ENCODE measurements around the gene PPM1F.
"Not testable (repeated sequence)": the region's sequence is repeated elsewhere in the genome, so short reads cannot be mapped to it uniquely, and the experiment has no call there.

Gene PPM1F

DNA sequence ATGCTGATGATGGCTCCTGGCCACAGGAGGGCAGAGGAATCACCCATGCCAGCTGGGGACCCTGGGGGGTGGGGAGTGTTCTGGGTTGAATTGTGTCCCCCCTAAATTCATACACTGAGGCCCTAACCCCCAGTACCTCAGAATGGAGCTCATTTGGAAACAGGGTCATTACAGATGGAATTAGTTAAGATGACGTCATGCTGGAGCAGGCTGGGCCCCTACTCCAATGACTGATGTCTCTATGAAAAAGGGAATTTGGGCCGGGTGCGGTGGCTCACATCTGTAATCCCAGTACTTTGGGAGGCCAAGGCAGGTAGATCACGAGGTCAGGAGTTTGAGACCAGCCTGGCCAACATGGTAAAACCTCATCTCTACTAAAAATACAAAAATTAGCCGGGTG lies 12.7 kb downstream of the PPM1F start:
- not testable (repeated sequence) for DNase-seq (ENCODE audit: low read depth)

DNA sequence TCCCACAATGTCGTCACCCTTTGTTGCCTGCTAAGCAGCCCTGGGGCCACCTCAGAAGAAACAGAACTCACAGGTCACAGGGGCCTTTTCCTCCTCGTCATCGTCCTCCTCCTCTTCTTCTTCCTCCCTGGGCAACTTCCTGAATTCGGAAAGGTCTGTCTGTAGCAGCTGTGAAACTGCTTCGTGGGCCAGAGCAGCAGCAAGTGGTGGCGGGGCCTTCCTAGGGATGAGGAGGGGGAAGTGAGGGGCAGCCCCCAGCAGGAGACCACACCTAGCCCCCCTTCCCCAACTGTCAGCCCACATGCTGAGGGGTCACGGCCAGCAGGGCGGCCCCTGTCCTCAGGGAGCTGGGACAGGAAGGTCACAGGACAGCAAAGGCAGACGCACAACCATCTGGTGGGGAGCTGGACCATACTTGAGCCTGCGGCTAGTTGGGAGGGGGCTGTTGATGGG lies 13.2 kb downstream of the PPM1F start:
- no peak for DNase-seq (ENCODE audit: low read depth)

DNA sequence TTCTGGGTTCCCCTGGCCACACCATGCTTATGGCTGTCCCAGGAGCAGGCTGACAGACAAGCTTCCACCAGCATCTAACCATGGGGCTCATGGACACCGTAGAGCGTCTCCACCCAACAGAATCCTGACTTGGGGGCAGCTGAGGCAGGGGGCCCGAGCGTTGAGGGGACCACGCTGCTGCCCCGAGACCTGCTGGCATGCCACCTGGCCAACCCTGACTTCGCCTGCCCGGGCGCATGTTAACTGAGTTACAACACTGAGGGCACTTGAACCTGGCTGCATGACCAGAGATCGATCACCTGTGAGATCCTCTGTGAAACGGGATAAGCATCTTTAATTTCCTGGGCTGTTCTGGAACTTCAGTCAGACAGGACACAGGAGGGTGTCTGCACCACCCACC lies 13.7 kb downstream of the PPM1F start:
- no peak for DNase-seq (ENCODE audit: low read depth)

DNA sequence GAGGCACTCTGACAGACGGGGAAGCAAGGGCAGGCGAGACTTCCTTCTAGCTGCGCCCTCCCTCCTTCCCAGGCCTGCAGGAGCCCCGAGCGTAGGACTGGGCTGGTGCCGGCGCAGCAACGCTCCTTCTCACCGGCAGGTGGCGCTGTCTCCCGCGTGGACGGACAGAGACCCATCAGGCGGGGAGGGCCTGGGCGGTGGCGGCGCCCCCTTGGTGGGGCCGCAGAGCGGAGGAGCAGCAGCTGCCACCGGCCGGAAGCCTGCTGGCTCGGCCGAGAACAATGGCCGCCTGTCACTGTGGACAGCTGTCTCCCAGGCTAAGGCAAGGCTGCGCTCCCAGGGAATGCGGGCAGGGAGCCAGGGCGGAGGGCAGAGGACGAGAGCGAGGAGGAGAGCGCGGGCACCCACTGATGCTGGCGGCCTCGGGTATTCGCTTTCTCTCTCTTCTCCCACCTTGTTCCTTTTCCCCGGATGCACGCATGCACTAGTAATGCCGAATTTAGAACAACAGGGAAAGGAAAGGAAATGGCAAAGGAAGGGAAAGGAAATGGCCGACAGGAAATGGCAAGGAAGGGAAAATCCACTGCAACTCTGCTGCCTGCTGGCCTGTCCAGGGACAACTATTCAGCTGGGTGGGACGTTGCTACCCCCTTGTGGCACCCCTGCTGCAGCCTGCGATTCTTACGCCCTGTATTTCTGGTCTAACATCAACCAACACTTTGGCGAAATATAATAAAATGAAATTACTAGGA lies 14.4 kb downstream of the PPM1F start:
- DNase-seq (ENCODE audit: low read depth): peak; percentile 84

DNA sequence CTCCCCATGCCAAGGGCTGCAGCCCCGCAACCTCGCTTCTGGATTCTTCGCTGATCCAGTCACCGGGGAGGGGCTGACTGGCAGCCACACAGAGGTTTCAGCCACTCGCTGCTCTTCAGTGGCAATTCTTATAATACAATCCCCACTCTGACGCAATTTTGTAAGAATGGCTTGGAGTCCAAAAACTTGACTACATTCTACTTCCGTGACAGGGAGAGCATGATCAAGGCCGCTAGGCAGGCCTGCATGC lies 14.9 kb downstream of the PPM1F start:
- DNase-seq (ENCODE audit: low read depth): peak; percentile 93

DNA sequence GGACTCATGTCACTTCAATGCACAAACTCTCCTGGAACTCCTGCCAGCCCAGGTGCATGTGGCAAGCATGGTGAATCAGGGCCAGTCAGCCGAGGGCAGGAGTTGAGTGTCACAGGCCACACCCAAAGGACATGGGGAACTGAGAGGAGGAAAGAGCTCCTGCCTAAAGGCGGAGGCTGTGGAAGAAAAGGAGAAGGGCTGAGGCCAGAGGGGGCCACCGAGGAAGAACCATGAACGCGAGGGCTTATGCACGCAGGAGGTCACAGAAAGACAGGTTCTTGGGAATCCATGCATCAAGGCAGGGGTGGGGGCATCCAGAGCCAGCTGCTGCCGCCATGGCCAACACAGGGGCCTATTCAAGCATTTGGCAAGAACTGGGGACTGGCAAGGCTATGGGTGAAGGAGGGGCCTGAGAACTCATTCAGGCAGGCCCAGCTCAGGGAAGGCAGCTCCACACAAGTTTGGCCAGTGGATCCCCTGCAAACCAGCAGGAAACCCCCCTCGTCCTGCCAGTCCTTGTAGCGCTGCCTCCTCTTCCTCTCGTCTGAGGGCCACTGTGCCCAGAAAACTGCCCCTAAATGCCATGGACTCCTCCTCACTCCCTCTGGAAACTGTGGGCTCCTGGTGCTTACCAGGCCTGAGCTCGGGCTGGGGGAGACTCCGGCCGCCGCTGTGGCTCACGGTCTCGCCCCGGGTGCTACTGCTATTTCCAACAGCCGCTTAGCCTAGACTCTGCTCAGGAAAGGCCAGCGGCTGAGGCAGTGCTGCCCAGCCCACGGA lies 15.4 kb downstream of the PPM1F start:
- no peak for DNase-seq (ENCODE audit: low read depth)

DNA sequence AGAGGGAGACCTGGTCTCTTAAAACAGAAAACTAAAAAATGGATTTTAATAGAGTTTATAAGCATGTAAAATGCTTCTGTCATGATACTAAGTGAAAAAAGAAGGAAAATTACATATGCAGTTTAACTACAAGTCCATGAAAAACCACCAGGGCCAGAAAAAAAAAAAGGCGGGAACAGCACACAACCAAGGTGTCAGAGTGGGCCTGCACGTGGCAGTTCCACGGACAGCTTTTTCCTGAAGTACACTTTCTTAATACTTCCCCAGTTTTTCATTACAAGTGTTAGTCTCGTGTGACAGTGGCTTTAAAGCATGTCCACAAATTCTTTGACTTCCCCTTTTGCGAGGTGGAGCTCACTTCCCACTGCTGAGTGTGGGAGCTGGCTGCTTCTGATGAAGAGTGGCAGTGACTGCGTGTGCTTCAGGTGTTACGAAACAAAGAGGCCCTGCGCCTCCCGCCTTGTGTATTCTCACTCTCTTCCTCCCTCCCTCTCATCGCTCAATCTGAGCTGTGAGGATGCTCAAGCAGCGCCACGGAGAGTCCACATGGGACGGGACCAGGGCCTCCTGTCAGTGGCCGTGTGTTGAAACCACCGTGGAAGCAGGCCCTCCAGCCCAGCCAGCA lies 16.4 kb downstream of the PPM1F start:
- DNase-seq (ENCODE audit: low read depth): no peak

DNA sequence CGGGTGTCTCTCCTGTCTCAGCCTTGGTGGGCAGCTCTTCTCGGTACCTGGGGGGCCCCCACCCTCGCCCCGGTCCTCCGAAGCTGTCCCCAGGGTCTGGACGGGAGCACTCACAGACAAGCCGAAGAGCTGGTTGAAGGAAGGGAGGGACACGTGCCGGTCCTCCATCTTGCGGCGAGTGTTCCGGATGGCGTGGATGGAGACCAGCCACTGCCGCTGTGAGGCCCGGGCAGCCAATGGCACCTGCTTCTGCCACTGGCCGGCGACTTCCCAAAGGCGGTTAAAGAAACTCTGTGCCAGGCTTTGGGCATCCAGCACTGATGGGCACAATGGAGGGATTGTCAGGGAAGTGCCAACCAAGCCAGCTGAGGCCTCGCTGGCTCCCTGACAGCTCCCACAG lies 18.7 kb downstream of the PPM1F start:
- no peak for DNase-seq (ENCODE audit: low read depth)

DNA sequence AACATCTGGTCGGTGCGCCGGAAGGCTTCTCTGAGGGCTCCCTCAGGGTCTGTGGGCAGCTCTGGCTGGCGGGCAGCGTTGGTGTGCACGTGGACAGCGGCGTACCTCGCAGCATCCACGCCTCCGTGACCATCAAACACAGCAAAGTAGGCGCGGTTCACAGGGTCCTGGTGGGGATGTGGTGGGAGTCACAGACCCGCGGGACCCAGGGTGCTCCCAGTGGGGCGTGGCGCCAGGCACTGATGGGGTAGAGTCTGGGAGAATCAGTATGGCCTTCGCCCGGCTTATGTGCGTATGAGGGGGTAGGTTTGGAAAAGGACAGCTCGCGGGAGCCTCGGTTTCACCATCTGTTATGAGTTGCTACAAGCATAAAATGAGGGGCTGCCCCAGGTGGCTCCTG lies 19.2 kb downstream of the PPM1F start:
- no peak for DNase-seq (ENCODE audit: low read depth)

DNA sequence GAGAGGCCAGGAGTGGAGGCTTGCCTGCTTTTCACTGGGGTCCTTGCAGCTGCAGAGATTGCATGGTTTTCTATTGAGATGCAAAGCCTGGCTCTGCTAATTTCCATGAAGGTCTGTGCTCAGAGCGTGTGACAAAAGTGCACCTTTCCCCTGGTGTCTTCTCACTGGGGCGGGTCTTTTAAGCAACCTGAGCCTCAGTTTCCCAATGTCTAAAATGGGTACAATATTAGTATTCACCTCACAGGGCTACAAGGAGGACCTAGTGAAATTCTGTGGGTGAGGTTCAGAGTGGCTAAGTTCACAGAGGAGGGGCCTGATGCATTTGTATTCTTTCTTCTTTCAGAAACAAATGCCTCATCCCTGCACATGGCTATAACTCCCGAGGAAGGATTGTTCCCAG lies 20.3 kb downstream of the PPM1F start:
- DNase-seq (ENCODE audit: low read depth): no peak

DNA sequence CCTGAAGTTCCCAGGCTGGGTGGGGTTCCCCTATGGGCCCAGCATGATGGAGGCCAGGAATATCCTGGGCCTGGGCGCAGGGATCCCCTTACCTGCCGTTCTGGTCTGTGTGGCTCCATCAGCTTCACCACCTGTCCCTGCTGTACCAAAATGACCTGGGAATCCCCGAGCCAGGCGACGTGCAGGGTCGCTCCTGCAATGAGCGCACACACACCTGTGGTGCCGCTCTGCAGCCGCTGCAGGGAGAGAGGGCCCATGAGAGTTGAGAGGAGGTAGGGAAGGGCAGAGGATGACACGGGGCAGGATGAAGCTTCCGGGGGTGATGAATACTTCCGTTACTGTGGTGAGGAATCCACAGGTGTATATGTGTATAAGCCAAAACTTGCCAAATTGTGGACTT lies 21.6 kb downstream of the PPM1F start:
- DNase-seq (ENCODE audit: low read depth): no peak

DNA sequence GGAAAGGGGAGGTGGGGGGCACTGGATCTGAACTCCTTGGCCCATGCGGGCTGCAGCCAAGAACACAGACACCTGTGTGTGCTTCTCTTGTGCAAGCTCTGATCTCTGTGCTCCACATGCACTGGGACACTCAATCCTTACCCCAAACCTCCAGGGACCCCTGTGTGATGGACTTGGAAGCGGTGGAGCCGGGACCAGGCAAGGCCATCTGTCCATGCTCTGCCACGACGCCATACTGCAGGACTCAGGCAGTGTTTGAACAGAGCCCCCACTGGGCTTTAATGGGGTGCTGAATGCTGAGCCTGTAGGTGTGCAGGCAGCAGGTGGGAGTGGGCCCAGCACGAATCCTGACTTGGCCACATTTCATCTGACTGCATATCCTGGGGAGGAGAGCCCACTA lies 23.4 kb downstream of the PPM1F start:
- DNase-seq (ENCODE audit: low read depth): no peak

DNA sequence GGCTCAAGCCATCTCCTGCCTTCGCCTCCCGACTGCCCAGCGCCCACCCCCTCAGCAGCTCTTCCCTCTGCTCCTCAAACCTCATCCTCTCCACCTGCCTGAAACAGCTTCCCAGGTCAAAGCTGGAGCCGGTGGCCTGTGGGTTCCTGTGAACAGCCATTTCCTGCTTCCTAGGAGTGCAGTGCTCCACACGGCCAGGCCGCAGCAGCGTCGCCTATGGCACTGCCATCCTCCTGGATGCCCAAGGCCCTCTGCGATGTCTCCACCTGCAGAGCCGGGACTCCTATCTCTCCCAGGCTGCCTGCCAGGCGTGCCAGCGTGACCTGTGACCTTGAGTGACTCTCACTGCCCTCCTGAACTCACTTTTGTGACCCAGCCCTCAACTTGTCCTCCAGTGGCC lies 24.6 kb downstream of the PPM1F start:
- no peak for DNase-seq (ENCODE audit: low read depth)

DNA sequence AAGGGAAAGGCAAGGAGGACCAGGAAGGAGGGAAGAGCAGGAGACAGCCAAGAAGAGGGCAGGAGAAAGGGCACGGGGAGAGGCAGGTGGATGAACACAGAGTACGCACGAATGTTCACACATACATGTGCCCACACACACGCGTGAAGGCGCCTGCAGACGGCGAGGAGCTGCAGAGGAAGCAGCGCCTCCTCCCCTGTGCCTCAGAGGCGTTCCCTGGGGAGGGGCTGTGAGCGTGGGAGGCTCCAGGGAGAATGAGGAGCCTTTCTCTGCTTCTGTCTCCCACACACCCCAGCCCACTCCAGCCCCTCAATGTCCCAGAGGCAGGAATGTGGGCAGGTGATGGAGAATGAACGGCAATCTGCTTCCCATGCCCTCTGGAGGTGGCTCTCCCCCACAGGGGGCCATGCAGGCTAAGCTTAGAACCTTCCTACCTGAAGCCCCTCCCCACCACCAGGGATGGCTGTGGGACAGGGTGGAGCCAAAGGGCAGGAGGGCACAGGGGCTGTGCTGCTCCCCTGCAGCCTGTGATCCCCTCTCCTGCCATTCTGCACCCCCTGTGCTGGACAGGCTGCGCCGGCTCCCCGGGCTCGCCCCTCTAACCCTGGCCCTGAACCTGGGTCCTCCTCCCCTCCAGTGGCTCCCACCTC lies 25.3 kb downstream of the PPM1F start:
- DNase-seq (ENCODE audit: low read depth): no peak

DNA sequence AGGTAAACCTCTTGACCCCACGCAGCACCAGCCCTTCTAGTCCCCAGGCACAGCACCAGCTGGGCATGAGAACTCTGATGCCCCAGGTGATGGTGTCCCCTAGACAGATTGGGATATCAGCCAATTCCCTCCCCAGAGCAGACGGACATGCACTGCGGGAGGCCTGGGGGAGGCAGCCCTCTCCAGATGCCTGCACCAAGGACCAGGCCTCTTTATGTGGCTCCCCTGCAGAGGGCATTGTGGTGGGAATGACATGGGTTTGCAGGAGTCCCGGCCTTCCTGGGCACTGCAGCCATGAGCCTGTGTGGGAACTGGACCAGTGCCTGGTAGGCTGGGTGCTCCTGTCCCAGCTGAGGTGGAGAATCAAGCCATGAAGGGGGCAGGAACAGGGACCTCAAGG lies 25.9 kb downstream of the PPM1F start:
- DNase-seq (ENCODE audit: low read depth): no peak

DNA sequence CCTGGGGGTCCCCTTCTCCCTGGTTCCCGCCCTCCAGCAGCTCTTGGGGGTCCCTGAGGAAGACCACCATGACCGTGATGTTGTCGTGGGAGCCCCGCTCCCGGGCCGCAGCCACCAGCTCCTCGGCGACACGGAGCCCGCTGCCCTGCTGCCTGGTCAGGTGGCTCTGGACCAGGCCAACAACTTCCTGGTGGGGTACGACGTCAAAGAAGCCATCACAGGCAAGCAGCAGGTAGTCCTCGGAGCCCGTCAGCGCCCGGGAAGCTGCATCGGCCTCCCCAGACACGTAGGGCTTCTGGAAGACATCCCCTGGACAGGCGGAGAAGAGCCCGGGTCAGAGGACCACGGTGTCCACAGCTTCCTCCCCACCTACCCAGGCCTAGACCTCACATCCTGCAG lies 29.5 kb downstream of the PPM1F start:
- no peak for DNase-seq (ENCODE audit: low read depth)

DNA sequence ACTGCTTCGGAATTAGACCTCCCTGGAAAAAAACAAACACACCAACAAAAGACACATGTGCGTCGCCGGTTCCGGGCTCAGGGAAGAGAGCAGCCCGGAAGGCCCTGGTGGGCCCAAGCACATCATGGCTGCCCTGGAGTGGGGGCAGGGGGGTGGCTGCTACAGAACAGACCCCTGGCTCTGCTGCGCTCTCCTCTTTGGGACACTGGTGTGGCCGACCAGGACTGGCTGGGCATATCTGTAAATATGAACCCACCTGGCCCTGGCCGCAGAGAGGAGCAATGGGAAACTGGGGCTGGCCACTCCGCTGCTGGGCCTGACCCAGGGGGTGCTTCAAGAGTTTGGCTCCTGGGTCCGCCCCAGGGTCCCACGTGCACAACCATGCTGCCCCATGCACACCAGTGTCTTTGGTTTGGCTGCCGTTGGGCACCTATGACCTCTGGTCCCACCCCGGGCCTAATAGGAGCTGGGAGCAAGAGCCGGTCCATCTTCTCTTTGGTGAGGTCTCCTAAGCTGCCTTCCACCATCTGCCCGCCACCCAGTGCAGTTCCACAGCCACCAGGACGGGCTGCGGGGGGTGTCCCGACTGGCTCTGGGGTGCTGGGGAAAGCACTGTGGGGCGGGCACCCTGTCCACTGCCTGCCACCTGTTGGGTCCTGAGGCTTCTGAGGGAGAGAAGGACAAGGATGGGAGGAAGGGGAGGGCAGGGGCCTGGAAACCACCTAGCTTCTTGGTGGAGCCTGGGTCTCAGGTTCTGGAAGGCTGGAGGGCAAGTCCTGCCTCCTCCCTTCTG lies 30.1 kb downstream of the PPM1F start:
- no peak for DNase-seq (ENCODE audit: low read depth)

DNA sequence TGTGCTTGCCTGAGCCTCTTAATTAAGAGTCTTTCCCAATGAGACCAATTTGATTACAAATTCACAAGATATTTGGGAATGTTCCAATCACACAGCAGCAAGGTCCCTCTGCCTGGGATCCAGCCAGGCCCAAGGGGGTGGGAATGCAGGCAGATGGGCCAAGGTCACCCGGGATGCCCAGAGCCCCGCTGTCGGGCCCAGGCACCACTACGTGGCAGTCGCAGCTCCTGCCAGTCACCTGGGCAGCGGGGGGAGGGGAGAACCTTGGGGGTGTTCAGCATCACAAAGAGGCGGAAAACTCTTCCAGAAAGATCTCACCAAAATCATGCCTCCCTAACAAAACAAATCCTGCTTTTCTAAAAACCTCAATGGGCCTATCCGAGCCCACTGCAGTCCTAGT lies 30.9 kb downstream of the PPM1F start:
- DNase-seq (ENCODE audit: low read depth): no peak

DNA sequence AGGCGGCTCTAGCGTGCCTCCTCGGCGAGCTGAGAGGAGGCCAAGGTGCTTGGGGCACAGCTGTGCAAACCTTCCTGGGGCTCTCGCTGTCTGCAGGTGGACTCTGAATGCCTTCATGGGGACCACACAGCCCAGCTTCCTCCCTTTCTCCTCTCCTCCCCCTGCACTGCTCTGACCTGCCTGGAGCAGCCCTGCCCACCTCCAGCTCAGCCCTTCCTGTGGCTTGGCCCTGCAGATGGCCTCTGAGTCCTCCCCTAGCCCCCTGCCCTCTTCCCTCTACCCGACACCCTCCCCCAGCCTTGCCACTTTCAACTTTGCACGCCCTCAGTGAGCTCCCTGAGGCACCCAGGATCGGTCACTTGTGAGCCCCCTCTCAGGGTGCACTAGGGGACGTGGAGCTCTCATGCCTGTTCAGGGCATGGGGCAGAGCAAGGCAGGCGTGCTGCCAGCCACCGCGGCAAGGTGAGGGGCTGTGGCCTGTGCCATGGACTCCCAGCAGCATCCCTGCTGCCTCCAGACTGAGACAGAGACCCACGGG lies 31.4 kb downstream of the PPM1F start:
- DNase-seq (ENCODE audit: low read depth): no peak

DNA sequence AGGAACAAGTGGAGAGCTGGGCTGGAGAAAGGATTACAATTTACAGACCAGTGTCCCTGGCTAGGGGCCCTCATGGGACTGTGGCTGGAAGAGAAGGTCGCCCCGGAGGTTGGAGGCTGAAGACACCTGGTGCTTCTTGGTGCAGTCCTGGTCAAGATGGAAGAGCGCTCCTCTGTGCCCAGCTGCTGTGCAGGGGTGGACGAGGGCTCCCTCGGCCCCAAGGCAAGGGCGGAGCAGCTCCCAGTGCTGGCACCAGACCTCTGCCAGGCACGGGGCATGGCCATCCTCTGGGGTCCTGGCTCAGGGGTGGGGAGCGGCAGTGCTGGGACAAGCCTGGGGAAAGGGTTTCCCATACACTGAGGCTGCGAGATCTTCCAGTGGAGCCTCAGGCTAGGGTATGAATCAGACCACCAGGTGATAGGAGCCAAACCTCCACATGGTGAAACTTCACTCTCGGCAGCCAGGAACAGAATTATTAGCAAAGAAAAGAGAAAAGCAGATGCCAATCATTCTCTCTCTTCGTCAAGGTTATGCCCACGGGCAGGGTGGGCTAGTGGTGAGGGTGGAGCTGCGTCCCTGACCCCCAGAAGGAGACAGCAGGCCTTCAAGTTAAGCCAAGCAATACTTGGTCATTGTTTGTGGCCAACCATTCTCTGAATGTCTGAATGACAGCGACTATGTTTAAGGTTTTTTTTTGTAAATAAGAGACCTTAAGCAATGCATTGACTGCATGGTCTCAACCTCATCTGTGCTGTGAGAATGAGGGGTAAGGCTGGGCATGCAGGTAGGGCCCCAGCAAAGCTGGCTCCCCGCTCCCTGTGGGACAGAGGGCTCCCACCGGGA lies 32.1 kb downstream of the PPM1F start:
- DNase-seq (ENCODE audit: low read depth): no peak

All from iris pigment epithelial cell (primary cell).